H1 (cell line): Measurements from ENCODE around the gene RHEB. TPM values are rescaled to one million over a fixed set of nuclear protein-coding genes. Genes with fewer than 3 reads are reported as not detected.

Experiments
- BCL11A ChIP-seq, 2 experiments: IDR thresholded peaks; one replicate each; pipeline ENCODE4 v1.6.1; 2011; ENCODE audit warnings: low read depth in 2 of 2, low read length in 2 of 2, mild to moderate bottlenecking in 2 of 2
- CHD1 ChIP-seq: IDR thresholded peaks from 2 replicates; pipeline ENCODE4 v1.6.1; 2012; ENCODE audit warnings: low read depth, low read length, improper control_type of control experiment
- HDAC2 ChIP-seq, 2 experiments: fragments of 300-600 bp in 1 of 2; sonication (generic) in 1 of 2; IDR thresholded peaks; 2 replicates each; pipeline ENCODE4 v1.6.1; 2011 to 2012; ENCODE audit warnings: low read depth in 2 of 2, low read length in 2 of 2, mild to moderate bottlenecking in 2 of 2, moderate library complexity in 2 of 2, borderline replicate concordance in 1 of 2, inconsistent platforms in 1 of 2
- KDM5A ChIP-seq: fragments of 200-600 bp; IDR thresholded peaks from 2 replicates; pipeline ENCODE4 v1.7.1; 2012; ENCODE audit warnings: mild to moderate bottlenecking, low read length, inconsistent platforms, mixed read lengths
- SIX5 ChIP-seq: IDR thresholded peaks from 2 replicates; pipeline ENCODE4 v1.6.1; 2011; ENCODE audit warnings: mild to moderate bottlenecking, low read depth, low read length
- polyA plus RNA-seq, 7 experiments: library from polyadenylated mRNA; depleted of rRNA in 3 of 7; stranded (reverse) in 5 of 7; unstranded in 2 of 7; fragments of >200 nt in 5 of 7; fragments of 200-250 nt in 2 of 7; gene quantifications; 1 replicate in 5 of 7; 2 replicates in 1 of 7; 4 replicates in 1 of 7; pipeline versions ENCODE4 v1.2.1 to v1.2.3, GENCODE V29; 2011 to 2013; ENCODE audit warnings: missing spikeins in 2 of 7, mixed read lengths in 2 of 7
- total RNA-seq: library from RNA; stranded (reverse); fragmentation: NEBNext Ultra II Directional; extraction: Animal tissue kit (Norgen Biotek cat#: 25700); gene quantifications from 2 replicates; pipeline ENCODE4 v1.2.1, GENCODE V29; 2021
- TF ChIP-seq, protein P1 (sequence below): fragments of 300-600 bp; sonication (generic); IDR thresholded peaks from 2 replicates; pipeline ENCODE4 v1.7.1; 2012; ENCODE audit warnings: low read length, moderate library complexity, mild to moderate bottlenecking, inconsistent platforms; ENCODE audit not compliant: insufficient replicate concordance

Gene RHEB
- total and polyA plus RNA-seq, 2 of the 8 experiments (the other 6 are each of a cell fraction or from before 2014, with no cell fraction given), result 60.8 to 132 TPM

DNA sequence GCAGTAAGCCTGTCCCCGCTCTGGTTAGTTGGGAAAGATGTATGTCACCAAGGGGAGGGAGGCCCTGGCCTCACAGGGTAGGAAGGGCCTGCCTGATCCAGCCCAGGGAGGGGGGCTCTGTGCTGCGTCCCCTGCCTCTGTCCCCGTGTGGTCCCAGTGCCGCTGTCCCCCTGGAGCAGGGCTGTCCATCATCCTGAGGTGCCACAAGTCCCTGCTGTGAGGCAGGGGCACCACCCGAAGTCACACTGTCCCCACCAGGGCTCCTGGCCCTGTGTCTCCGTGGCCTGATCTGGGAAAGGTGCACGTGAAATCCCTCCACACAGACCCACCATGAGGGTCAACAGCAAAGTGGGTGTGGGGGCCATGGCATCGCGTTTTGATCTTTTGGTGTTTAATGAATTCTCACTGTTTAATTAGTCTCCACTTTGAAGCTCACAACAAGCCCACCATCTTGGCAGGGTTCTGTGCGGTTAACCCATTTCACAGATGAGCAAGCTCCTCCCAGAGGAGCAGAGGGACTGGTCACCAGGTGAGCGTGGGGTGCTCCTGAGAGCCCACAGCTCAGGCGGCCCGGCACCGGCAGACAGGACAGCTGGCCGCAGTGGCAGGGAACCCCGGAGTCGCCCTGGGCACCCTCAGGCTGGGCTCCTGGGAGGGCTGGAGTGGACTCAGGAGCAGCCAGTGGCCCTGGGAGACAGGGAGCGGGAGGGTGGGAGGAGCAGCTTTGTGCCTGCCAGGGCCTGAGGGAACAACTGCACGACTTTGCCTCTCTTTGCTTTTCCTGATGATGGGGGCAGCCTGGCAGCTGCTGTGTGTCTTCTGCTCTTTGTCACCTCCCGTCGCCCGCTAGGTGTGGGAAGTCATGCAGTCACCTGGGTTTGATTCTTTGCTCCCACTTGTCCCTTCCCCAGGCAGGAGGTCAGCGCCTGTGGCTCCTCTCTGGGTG lies 67.8 kb downstream of the RHEB start (continued):
- TF ChIP-seq, protein P1, sequence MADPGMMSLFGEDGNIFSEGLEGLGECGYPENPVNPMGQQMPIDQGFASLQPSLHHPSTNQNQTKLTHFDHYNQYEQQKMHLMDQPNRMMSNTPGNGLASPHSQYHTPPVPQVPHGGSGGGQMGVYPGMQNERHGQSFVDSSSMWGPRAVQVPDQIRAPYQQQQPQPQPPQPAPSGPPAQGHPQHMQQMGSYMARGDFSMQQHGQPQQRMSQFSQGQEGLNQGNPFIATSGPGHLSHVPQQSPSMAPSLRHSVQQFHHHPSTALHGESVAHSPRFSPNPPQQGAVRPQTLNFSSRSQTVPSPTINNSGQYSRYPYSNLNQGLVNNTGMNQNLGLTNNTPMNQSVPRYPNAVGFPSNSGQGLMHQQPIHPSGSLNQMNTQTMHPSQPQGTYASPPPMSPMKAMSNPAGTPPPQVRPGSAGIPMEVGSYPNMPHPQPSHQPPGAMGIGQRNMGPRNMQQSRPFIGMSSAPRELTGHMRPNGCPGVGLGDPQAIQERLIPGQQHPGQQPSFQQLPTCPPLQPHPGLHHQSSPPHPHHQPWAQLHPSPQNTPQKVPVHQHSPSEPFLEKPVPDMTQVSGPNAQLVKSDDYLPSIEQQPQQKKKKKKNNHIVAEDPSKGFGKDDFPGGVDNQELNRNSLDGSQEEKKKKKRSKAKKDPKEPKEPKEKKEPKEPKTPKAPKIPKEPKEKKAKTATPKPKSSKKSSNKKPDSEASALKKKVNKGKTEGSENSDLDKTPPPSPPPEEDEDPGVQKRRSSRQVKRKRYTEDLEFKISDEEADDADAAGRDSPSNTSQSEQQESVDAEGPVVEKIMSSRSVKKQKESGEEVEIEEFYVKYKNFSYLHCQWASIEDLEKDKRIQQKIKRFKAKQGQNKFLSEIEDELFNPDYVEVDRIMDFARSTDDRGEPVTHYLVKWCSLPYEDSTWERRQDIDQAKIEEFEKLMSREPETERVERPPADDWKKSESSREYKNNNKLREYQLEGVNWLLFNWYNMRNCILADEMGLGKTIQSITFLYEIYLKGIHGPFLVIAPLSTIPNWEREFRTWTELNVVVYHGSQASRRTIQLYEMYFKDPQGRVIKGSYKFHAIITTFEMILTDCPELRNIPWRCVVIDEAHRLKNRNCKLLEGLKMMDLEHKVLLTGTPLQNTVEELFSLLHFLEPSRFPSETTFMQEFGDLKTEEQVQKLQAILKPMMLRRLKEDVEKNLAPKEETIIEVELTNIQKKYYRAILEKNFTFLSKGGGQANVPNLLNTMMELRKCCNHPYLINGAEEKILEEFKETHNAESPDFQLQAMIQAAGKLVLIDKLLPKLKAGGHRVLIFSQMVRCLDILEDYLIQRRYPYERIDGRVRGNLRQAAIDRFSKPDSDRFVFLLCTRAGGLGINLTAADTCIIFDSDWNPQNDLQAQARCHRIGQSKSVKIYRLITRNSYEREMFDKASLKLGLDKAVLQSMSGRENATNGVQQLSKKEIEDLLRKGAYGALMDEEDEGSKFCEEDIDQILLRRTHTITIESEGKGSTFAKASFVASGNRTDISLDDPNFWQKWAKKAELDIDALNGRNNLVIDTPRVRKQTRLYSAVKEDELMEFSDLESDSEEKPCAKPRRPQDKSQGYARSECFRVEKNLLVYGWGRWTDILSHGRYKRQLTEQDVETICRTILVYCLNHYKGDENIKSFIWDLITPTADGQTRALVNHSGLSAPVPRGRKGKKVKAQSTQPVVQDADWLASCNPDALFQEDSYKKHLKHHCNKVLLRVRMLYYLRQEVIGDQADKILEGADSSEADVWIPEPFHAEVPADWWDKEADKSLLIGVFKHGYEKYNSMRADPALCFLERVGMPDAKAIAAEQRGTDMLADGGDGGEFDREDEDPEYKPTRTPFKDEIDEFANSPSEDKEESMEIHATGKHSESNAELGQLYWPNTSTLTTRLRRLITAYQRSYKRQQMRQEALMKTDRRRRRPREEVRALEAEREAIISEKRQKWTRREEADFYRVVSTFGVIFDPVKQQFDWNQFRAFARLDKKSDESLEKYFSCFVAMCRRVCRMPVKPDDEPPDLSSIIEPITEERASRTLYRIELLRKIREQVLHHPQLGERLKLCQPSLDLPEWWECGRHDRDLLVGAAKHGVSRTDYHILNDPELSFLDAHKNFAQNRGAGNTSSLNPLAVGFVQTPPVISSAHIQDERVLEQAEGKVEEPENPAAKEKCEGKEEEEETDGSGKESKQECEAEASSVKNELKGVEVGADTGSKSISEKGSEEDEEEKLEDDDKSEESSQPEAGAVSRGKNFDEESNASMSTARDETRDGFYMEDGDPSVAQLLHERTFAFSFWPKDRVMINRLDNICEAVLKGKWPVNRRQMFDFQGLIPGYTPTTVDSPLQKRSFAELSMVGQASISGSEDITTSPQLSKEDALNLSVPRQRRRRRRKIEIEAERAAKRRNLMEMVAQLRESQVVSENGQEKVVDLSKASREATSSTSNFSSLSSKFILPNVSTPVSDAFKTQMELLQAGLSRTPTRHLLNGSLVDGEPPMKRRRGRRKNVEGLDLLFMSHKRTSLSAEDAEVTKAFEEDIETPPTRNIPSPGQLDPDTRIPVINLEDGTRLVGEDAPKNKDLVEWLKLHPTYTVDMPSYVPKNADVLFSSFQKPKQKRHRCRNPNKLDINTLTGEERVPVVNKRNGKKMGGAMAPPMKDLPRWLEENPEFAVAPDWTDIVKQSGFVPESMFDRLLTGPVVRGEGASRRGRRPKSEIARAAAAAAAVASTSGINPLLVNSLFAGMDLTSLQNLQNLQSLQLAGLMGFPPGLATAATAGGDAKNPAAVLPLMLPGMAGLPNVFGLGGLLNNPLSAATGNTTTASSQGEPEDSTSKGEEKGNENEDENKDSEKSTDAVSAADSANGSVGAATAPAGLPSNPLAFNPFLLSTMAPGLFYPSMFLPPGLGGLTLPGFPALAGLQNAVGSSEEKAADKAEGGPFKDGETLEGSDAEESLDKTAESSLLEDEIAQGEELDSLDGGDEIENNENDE, result no peak
- no peak for TF ChIP-seq CHD1
- TF ChIP-seq BCL11A (IDR thresholded peaks at IDR 0.05; ENCODE audit: low read depth in 2 of 2, low read length in 2 of 2), result no peak
- no peak for TF ChIP-seq KDM5A
- TF ChIP-seq SIX5, result no peak
- TF ChIP-seq HDAC2 (IDR thresholded peaks at IDR 0.05; ENCODE audit: borderline replicate concordance in 1 of 2, low read depth in 2 of 2, low read length in 2 of 2), result no peak
